NCI-H146 treated with DMSO at 0.1 percent for 48 hours (cell line): ENCODE measurements around the gene SELPLG.
"Not testable (repeated sequence)": the region's sequence is repeated elsewhere in the genome, so short reads cannot be mapped to it uniquely, and the experiment has no call there.

Experiments used
- DNase-seq: peaks from one replicate; lab custom pipeline; 2025; ENCODE audit not compliant: unreplicated experiment; lab: John Stamatoyannopoulos, UW

SELPLG gene

DNA sequence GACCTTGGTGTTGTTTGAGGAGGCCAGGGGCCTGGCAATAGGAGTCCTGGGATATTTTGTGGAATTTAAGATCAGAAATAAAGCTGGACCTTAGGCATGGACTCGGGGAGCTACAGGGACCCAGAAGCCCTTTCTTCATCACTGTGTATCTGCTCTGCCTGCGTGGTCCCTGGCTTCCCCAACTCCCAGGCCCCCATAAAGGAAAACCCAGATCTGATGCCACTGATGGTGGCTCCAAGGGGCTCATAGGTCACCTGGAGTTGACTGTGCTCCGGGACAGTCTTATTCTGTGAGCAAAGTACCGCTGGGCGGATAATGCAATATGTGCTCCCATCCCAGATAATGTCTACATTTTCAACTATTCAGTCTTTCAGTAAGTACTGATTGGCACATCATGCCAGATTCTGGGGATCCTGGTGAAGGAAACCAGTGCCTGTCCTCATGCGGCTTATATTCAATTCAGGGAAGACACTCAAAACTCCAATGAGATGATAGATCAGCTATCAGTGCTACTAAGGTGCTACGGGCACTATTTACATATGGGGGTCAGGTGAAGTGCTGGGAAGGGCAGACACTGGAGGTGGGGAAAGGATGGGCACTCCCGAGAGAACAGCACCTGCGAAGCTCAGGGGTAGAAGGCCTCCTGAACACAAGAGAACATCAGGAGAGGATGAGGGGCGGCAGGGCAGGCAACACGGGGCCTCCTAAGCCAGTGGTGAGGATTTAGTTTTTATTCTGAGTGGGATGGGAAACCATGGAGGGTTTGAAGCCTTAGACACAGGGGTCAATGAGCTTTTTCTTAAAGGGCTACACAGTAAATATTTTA lies 5.5 kb upstream of the SELPLG start:
- DNase-seq: no peak

DNA sequence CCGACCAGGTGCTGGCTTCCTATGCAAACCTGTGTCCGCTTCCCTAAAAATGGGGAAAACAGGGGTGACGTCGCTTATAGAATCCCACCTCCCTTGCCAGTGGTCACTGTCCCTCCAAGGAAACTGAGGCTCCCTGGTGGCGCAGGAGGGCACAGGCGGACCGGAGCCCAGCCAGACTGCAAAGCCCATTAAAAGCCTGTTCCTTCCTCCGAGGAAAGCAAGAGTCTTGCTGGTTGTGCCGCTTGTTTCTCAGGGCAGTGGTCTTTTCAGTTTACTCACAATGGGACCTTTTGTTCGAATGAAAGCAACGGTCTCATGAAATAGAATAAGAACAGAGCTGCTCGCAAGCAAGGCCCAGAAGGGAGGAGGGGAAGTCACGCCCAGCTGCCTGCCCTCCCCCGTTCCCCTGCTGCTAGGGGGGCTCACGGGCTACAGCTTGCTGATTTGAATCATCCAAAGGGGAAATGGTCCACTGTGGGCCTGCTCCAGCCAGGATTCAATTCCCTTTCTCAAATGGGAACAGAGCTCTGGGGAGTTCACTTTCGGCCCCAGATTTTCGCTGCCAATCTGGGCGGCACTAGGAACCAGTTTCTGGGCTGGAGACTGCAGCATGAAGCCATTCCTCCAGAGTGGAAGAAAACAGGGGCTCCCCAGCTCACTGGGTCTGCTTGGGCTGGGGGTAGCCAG lies 4.6 kb upstream of the SELPLG start:
- DNase-seq: no peak

DNA sequence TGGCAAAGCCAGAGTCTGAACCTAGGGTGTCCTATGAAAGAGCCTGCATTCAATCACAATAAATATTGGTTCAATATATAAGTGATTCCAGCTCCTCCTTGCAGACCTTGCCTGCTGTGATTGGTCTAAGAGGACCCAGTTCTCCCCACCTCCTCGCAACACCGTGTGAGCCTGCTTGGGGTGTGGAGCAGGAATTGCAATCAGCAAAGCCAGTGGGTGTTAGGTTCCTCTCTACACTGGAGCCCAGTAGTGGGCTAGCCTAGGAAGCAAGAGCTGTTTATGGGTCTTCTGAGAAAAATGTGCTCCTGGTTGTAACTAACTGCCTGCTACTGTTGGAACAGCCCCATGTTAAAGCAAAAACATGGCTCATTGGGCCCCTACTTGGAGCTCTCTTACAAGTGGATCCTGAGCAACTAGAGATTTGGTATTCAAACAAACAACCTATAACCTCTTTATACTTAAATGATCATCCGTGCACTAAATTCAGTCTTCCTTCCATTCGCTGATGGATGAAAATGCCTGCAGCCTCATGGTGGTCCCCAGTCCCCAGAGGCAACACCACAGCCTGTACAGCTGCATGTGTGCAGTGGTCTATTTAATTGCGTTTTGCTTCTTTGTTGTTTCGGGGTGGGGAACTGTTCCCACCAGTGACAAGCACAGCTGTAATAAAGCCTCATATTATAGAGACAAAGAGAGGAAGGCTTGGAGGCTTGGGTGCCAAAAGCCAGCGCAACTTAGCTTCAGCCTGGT lies 3.7 kb upstream of the SELPLG start:
- DNase-seq: no peak

DNA sequence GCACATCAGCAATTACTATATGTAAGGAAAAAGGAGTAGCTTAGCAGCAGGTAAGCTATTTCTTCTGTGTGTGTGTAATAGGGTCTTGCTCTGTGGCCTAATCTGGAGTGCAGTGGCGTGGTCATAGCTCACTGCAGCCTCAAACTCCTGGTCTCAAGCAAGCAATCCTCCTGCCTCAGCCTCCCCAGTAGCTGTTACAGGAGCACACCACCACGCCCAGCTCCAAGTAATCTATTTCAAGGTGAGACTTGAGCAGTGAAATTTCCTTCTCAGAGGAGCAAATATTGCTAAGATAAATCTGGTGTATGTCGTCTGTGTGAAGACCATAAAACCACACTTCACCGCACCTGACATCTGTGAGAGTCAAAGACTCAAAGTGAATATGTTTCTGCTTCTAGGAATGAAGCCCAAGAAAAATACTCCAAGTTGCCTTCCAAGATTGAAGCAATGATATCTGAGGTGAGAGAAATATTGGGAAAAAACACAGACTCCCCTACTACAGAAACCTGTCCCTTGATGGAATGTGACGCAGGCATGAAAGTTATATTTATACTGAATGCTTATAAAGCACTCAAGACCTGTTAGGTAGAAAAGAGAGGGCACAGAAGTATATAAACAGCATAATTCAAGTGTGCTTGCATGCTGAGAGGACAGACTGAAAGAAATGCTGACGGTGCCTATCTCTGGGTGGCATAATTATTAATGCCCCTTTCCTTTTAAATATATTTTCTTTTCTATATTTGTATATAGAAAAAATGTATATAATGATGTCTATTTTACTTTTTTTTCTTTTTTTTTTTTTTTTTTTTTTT lies 2.5 kb upstream of the SELPLG start:
- no peak for DNase-seq

DNA sequence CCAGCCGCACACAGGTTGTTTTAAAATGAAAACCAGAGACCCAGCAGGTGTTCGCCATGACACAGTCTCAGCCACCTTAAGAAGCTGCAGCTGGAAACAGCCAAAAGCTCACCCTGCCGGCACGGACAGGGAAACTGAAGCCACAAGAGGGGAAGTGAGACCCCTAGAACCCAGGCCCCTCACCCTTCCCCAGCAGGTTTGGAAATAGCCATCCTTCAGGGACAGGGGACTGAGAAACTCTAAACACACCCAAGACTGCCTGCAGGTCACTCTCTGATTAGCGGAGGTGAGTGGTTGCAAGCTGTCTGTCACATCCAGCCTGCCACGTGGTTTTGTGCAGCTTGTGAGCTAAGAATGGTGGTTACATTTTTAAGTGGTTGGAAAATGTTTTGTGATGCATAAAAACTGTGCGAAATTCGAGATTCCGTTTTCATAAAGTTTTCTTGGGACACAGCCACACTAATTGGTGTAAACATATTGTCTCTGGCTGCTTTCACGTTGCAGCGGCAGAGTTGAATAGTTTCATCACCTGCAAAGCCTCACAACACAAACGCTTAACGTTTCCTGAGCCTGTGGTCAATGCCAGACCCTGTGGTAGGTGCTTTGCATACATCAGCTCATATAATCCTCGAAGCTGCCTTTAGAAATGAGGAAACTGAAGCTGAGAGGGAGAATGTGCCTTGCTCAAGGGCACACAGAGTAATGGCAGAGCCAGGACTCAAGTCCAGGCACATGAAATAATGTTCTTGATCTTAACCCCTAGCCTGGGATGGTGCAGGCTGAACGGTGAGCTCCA lies 1.7 kb upstream of the SELPLG start:
- DNase-seq: no peak

DNA sequence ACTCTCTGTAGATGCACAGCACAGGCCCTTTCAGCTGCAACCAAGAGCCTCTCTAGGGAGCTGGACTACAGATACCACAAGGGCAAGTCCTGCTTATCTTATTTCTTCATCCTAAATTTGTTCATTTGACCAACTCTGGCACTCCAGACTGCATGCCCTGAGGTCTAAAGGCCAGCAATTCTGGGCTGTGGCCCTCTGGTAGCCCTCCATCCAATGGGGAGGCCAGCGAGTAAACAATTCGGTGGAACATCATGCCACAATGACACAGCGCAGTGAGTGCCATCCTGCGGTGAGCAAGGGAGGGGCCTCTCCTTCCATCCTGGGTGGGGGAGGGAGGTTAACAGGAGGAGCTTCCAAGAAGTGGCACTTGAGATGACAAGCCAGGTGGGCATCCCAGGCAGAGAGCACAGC lies 652 bp upstream of the SELPLG start:
- no peak for DNase-seq

DNA sequence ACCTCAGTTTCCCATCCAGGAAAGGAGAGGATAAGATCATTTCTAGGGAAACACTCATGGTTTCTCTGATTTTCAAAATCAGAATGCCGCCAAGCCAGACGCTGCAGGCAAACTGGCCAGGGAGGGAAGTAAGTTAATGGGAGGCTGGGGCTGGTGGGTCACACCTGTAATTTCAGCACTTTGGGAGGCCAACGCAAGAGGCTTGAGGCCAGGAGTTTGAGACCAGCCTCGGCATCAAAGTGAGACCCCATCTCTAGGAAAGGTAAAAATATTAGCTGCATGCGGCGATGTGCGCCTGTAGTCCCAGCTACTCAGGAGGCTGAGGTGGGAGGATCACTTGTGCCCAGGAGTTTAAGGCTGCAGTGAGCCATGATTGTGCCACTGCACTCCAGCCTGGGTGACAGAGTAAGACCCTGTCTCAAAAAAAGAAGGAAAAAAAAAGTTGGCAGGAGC lies 587 bp downstream of the SELPLG start:
- no peak for DNase-seq

DNA sequence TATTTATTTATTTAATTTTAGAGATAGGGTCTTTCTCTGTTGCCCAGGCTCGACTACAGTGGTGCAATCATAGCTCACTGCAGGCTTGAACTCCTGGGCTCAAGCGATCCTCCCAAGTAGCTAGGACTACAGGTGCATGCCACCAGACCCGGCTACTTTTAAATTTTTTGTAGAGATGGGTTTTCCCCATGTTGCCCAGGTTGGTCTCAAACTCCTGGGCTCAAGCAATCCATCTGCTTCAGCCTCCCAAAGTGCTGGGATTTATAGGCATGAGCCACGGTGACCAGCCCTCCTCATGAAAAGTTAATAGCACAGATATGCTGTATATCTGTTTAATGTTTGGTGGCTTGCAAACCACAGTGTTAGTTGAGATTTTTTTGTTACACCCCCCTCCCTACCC lies 2.4 kb downstream of the SELPLG start:
- not testable (repeated sequence) for DNase-seq

DNA sequence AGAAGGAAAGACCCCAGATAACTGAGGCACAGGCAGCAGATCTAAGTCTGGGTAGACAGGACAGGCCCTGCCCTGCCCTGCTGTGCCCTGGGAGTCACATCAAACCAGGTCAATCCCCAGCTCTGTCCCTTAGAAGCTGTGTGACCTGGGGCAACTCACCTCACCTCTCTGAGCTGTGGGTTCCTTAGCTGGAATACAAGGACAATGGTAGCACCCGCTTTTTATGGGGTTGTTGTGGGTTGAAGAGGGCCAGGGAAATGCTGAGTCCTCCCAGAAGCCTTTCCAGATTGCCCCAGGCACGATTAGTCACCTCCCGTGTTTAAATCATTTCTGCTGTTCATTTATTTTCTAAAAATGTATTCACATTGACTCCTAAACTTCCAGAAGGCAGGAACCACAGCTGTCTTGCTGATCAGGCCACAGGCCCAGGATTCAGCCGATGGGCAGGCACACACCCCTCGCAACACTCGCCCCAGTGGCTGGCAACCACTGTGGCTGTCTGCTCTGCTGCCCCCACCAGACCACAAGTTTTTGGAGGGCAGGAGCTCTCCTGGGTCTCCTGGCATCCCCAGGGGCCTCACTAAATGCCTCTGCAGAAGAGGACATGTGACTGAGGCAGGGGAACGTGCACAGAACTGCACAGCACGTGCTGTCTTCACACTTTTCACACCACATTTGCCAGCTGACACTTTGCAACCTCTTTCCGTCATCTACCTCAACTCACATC lies 3.0 kb downstream of the SELPLG start:
- DNase-seq: no peak

DNA sequence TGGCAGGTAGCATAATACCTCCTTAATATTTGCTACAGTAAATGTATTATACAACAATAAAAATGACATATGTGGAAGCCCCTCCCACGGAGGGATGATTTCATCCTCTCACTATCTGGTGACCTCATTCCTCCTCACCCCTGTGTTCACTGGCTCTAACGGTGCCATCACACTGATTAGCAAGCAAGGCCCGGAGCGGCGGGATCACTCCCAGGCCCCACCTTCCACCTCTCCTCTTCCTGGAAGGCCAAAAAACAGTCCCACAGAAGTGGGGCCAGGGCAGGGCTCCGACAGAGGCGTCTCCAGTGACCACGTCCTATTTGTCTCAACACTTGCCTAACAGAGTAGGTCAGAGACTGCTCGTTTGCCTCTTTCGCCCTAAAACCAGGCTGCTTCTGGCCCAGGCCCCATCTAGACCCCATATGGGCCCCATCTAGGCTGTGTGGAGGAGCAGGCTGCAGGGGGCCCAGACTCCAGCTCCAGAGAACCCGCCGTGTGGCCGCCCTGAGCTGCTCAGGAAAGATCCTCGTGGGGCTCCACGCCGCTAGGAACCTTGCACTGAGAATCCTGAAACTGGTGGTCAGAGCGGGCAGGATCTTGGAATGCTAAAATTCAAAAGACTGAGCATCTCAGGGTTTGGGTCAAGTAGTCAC lies 3.7 kb downstream of the SELPLG start:
- no peak for DNase-seq

DNA sequence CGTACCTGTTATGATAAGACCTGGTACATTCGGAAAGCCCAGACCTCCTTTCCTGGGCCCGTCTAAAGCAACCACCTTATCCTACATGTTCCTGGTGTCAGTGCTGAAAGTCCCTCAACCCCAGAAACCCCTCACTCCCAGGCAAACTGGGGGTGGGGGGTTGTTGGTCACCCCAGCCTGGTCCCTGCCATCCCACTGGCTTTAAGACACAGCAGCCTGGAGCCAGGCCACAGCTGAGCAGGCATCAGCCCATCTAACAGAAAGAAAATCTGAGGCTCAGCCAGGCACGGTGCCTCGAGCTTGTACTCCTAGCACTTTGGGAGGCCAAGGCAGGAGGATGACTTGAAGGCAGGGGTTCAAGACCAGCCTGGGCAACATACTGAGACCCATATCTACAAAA lies 4.5 kb downstream of the SELPLG start:
- no peak for DNase-seq

DNA sequence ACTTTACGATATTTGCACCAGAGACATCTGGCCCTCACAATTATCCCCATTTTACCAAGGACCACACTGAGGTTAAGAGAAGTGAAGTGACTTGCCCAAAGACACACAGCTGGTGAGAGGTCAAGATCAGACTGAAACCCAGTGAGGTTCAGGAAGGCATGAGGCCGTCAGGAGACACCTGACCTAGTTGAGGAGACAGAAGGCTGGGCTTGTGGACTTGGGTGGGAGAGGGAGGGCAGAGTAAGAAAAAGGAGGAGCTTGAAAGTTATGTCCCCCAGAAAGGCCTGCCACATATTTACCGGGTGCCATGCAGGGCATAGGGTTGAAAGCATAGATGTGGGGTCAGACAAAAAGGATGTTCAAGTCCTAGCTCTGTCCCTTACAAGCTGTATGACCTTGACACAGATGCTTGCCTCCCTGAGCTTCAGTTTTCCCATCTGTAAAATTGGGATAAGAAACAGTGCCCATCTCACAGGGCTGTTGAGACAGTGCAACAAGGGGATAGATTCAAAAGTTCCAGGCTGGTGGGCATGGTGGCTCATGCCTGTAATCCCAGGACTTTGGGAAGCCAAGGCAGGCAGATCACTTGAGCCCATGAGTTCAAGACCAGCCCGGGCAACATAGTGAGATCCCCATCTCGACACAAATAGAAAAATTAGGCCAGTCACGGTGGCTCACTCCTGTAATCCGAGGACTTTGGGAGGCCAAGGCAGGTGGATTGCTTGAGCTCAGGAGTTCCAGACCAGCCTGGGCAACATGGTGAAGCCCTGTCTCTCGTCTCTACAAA lies 6.4 kb downstream of the SELPLG start:
- DNase-seq: no peak

DNA sequence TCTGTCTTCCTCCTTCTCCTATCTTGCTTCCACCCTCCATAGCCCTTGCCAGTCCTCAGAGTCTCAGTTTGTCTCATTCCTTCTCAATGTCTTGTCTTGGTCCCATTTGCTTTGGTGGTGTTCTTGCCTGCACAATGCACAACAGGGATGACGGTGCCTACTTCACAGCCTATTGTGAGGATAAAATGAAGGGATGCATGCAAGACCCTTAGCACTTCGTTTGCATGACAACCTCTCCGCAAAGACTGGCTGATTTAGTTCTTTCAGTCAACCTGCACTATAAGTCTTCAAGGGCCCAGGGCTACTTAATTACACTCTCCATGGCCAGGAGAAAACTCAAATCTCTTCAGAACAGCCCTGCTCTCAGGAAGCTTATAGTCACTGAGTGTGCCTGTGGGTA lies 8.5 kb downstream of the SELPLG start:
- no peak for DNase-seq

DNA sequence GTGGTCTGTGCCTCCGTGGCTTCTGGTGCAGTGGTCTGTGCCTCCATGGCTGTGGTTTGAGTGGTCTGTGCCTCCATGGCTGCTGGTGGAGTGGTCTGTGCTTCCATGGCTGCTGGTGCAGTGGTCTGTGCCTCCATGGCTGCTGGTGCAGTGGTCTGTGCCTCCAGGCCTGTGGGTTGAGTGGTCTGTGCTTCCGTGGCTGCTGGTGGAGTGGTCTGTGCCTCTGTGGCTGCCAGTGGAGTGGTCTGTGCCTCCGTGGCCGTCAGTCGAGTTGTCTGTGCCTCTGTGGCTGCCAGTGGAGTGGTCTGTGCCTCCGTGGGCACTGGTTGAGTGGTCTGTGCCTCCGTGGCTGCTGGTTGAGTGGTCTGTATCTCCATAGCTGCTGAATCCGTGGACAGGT lies 10.1 kb downstream of the SELPLG start:
- no peak for DNase-seq

DNA sequence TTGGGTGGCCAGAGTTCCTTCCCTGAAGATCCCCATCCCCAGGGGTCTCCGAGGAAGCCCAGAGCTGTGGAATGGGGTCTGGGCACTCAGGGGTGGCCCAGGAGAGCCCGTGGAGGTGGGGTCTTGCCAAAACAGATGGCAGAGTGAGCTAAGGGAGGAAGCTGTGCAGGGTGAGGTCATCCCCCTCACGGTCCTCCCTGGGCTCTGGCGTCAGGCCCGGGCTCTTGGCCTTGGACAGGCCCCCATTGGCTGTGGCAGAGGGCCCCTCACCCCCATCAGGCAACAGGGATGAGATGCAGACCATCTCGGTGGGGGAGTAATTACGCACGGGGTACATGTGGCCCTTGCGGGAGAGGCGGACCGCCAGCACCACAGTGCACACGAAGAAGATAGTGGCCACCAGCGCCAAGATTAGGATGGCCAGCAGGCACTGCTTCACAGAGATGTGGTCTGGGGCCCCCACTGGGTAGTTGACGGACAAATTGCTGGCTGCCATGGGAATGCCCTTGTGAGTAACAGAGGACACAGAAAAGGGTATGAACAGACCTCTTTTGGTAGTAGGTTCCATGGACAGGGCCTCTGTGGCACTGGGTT lies 10.7 kb downstream of the SELPLG start:
- DNase-seq: no peak

DNA sequence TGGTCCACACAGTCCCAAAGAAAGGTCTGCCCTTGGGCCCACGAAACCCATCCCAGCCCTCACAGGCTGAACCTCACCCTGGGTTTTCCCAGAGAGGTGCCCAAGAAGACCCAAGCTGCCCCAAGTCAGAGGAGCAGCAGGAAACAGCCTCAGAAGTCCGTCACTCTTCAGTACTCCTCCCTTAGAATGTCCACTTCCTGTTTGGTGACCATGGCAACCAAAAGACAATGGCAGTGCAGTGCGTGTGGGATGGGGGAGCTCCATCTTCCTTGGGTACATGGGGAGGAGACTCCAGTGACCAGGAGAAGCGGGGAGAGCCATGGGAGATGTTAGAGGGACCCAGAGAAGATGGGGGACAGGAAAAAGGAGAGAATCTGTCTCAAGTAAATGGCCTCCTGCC lies 11.3 kb downstream of the SELPLG start:
- peak; percentile 39 for DNase-seq

DNA sequence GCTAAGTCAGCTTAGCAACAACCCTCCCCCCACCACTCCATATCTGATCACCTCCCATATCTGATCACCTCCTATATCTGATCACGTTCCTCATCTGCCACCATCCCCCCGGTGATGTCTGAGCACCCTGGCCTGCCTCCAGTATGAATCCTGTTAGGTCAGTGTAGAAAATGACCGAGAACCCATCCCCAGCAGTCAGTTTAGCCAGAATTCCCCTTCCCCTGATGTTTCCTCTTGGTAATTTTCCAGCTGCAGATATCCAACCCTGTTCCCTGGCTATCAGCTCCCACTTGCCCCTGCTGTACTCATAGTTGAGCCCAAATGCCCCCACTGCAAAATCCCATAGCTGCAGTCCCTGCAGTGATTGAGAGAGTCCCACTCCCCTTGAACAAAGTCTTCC lies 12.5 kb downstream of the SELPLG start:
- no peak for DNase-seq
